Measurements from ENCODE around the gene IGF2R.

GRCh38 chr6:160112628-160113299 is 143.9 kb downstream of the IGF2R start:
- TF ChIP-seq MAX (IDR thresholded peaks at IDR 0.05): no peak
- no peak for TF ChIP-seq TAF1 (IDR thresholded peaks at IDR 0.05; ENCODE audit: low read depth)
- no peak for TF ChIP-seq ZBTB7A (IDR thresholded peaks at IDR 0.05; ENCODE audit: low read depth)
- TF ChIP-seq NFIC (IDR thresholded peaks at IDR 0.05): no peak
- no peak for TF ChIP-seq TCF12 (IDR thresholded peaks at IDR 0.05; ENCODE audit: low read depth)
- TF ChIP-seq REST (IDR thresholded peaks at IDR 0.05; ENCODE audit: low read depth): no peak
- no peak for TF ChIP-seq CREB1 (IDR thresholded peaks at IDR 0.05; ENCODE audit: low read depth)

Data from Ishikawa (cell line).